HCT116 (cell line): ENCODE data around the gene RGCC.

Experiments used
- CEBPB ChIP-seq: IDR thresholded peaks from 2 replicates; pipeline ENCODE4 v1.6.1; 2012; ENCODE audit warnings: low read depth
- CTCF ChIP-seq, 3 experiments: fragments of 200-600 bp in 1 of 3; sonication (generic) in 1 of 3; IDR thresholded peaks in 2 of 3; conservative IDR thresholded peaks in 1 of 3; 2 replicates each; pipeline ENCODE4 v1.5.1; 2012 to 2017; ENCODE audit warnings: low read depth in 2 of 3, low read length in 2 of 3, antibody characterized with exemption in 1 of 3, borderline replicate concordance in 1 of 3, control low read depth in 1 of 3, mild to moderate bottlenecking in 1 of 3, mixed read lengths in 1 of 3, mixed run types in 1 of 3, moderate library complexity in 1 of 3; ENCODE audit not compliant: insufficient read depth in 1 of 3
- POLR2A ChIP-seq: IDR thresholded peaks from 2 replicates; pipeline ENCODE4 v1.7.0; 2011; ENCODE audit warnings: borderline replicate concordance; ENCODE audit not compliant: insufficient read depth, insufficient read length; ENCODE audit errors: extremely low read depth

- TF ChIP-seq POLR2A (no peak), CTCF (IDR thresholded peaks at IDR 0.05 in 2 of 3, conservative IDR thresholded peaks at IDR 0.05 in 1 of 3; ENCODE audit: borderline replicate concordance in 1 of 3, insufficient read depth in 1 of 3, low read depth in 2 of 3, low read length in 2 of 3) (no peak), CEBPB (no peak)
Measured at GRCh38 chr13:41470196-41470595, 12.8 kb downstream of the RGCC start.
